Measurements from ENCODE around the gene SYVN1.

DNA sequence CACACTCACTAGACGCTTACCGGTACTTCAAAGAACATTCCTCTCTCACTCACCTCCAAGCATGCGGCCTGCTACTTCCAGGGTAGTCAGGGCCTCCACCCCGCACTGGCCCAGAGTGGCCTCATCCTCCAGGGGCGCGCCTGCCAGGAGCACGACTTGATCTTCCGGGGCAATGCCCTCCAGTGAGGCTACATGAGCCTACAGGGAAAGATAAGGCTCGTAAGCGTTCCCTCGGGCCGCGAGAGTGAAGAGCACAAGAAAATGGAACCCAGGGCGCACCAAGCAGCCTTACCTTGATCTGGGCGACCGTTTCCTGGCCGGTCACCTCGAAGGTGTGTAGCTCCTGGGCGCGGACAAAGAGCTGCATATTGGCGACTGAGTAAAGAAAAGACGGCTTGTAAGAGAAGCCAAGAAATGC, 12.9 kb downstream of the SYVN1 start:
- TF ChIP-seq GATA2 (IDR thresholded peaks at IDR 0.05; ENCODE audit: low read depth, low read length), result no peak
- no peak for TF ChIP-seq GATA3 (IDR thresholded peaks at IDR 0.05; ENCODE audit: low read depth, low read length)
